SH-SY5Y (cell line): ENCODE measurements around the gene MGME1.

Experiments used
- GATA2 ChIP-seq: IDR thresholded peaks from 2 replicates; pipeline ENCODE4 v1.6.1; 2011; ENCODE audit warnings: mild to moderate bottlenecking, low read depth, low read length
- GATA3 ChIP-seq: IDR thresholded peaks from 2 replicates; pipeline ENCODE4 v1.6.1; 2011; ENCODE audit warnings: low read depth, mild to moderate bottlenecking, low read length, moderate library complexity

- TF ChIP-seq GATA2 (no peak), GATA3 (no peak)
Observed at GRCh38 chr20:17993546-17993945, 24.7 kb downstream of the MGME1 start.
